Liver (tissue), 9 donors: ENCODE results near the gene ZDHHC20. TPM values are rescaled to one million over a fixed set of nuclear protein-coding genes. Genes with fewer than 3 reads are reported as not detected.

ENCODE experiments used
- DNase-seq: peaks from one replicate; pipeline ENCODE4 v3.0.0-alpha.2; 2017; ENCODE audit warnings: low spot score
- H3K27ac ChIP-seq, 2 donors: one replicate each; pipeline ENCODE4 v1.7.0; 2013; ENCODE audit warnings: inconsistent platforms in 2 of 2, low read length in 2 of 2, control low read depth in 1 of 2, low read depth in 1 of 2, mild to moderate bottlenecking in 1 of 2
- H3K27me3 ChIP-seq, 4 donors: one replicate each; pipeline versions ENCODE4 v1.6.1 to v1.7.0; 2013; ENCODE audit warnings: low read length in 3 of 4, inconsistent platforms in 1 of 4, mild to moderate bottlenecking in 1 of 4, moderate library complexity in 1 of 4; ENCODE audit not compliant: control insufficient read depth in 4 of 4, insufficient read depth in 4 of 4
- H3K36me3 ChIP-seq, 4 donors: one replicate each; pipeline versions ENCODE4 v1.6.1 to v1.7.0; 2013; ENCODE audit warnings: low read length in 3 of 4, mild to moderate bottlenecking in 3 of 4, low read depth in 1 of 4, moderate library complexity in 1 of 4; ENCODE audit not compliant: control insufficient read depth in 4 of 4, insufficient read depth in 3 of 4
- H3K4me1 ChIP-seq, 4 donors: one replicate each; pipeline versions ENCODE4 v1.6.1 to v1.7.0; 2013; ENCODE audit warnings: low read length in 3 of 4, mild to moderate bottlenecking in 3 of 4, moderate library complexity in 1 of 4; ENCODE audit not compliant: control insufficient read depth in 4 of 4, insufficient read depth in 4 of 4
- H3K4me3 ChIP-seq, 3 donors: one replicate each; pipeline versions ENCODE4 v1.6.1 to v1.7.0; 2013; ENCODE audit warnings: low read length in 3 of 3, control low read depth in 1 of 3, low read depth in 1 of 3, mild to moderate bottlenecking in 1 of 3
- H3K9ac ChIP-seq, 2 donors: one replicate each; pipeline ENCODE4 v1.7.0; 2013; ENCODE audit warnings: low read length in 2 of 2, mild to moderate bottlenecking in 2 of 2, moderate library complexity in 2 of 2, control low read depth in 1 of 2, low read depth in 1 of 2
- H3K9me3 ChIP-seq, 4 donors: one replicate each; pipeline versions ENCODE4 v1.6.1 to v1.7.0; 2013; ENCODE audit warnings: low read length in 3 of 4; ENCODE audit not compliant: control insufficient read depth in 4 of 4
- EGR1 ChIP-seq, 2 donors: IDR thresholded peaks; 2 replicates each; pipeline ENCODE4 v1.6.1; 2016 to 2018; ENCODE audit warnings: antibody characterized with exemption in 2 of 2, low read depth in 2 of 2
- FOXA2 ChIP-seq: IDR thresholded peaks from 2 replicates; pipeline ENCODE4 v1.6.1; 2016; ENCODE audit warnings: antibody characterized with exemption
- HNF4G ChIP-seq: IDR thresholded peaks from 2 replicates; pipeline ENCODE4 v1.6.1; 2016; ENCODE audit warnings: antibody characterized with exemption
- JUND ChIP-seq, 2 donors: IDR thresholded peaks; 2 replicates each; pipeline ENCODE4 v1.6.1; 2016; ENCODE audit warnings: antibody characterized with exemption in 2 of 2
- NR2F2 ChIP-seq: IDR thresholded peaks from 2 replicates; pipeline ENCODE4 v1.6.1; 2016; ENCODE audit warnings: antibody characterized with exemption
- RAD21 ChIP-seq, 2 donors: IDR thresholded peaks; 2 replicates each; pipeline ENCODE4 v1.6.1; 2016; ENCODE audit warnings: antibody characterized with exemption in 2 of 2, mild to moderate bottlenecking in 2 of 2
- RXRA ChIP-seq, 2 donors: IDR thresholded peaks; 2 replicates each; pipeline ENCODE4 v1.6.1; 2017 to 2018; ENCODE audit warnings: antibody characterized with exemption in 2 of 2, mild to moderate bottlenecking in 1 of 2
- SP1 ChIP-seq: IDR thresholded peaks from 2 replicates; pipeline ENCODE4 v1.6.1; 2018; ENCODE audit warnings: antibody characterized with exemption, mild to moderate bottlenecking
- TAF1 ChIP-seq: conservative IDR thresholded peaks from 2 replicates; pipeline ENCODE4 v1.6.1; 2016; ENCODE audit warnings: antibody characterized with exemption, mild to moderate bottlenecking
- YY1 ChIP-seq: IDR thresholded peaks from 2 replicates; pipeline ENCODE4 v1.6.1; 2016; ENCODE audit warnings: antibody characterized with exemption, mild to moderate bottlenecking
- WGBS: extraction: QIAGEN DNeasy Blood & Tissue Kit; methylation state at CpG from one replicate; pipeline ENCODE4 v1.1.7; 2013; 5-methylcytosine and 5-hydroxymethylcytosine counted together
- polyA plus RNA-seq, 2 donors: library from polyadenylated mRNA; stranded (reverse) in 1 of 2; unstranded in 1 of 2; fragments of 200-250 nt in 1 of 2; fragments of >200 nt in 1 of 2; fragmentation: Nextera tagmentation in 1 of 2; extraction: Ambion mirVana in 1 of 2; gene quantifications; one replicate each; pipeline versions ENCODE4 v1.2.1 to v1.2.3, GENCODE V29; 2013 to 2015
- total RNA-seq, 2 donors: library from RNA; depleted of rRNA; stranded (reverse); fragments of >200 nt; gene quantifications; one replicate each; pipeline ENCODE4 v1.2.3, GENCODE V29; 2014
- TF ChIP-seq, protein P1 (sequence below): fragments of 150-350 bp; IDR thresholded peaks from 2 replicates; pipeline ENCODE4 v1.5.1; 2017; ENCODE audit warnings: improper control_type of control experiment, low read depth, low read length; ENCODE audit not compliant: missing input control
- TF ChIP-seq, protein P2 (sequence below): IDR thresholded peaks from 2 replicates; pipeline ENCODE4 v1.6.1; 2016; ENCODE audit warnings: antibody characterized with exemption
- TF ChIP-seq, protein P3 (sequence below): IDR thresholded peaks from 2 replicates; pipeline ENCODE4 v1.6.1; 2016; ENCODE audit warnings: antibody characterized with exemption
- TF ChIP-seq, protein P4 (sequence below): IDR thresholded peaks from 2 replicates; pipeline ENCODE4 v1.6.1; 2016; ENCODE audit warnings: antibody characterized with exemption, mild to moderate bottlenecking
- donor health status: healthy.
- donor health status: healthy.
- donor health status: healthy.
- donor health status: healthy.
- donor health status: healthy.

Gene ZDHHC20
- total and polyA plus RNA-seq, 4 donors = 7.7 to 55.4 (median 18.6) TPM

DNA sequence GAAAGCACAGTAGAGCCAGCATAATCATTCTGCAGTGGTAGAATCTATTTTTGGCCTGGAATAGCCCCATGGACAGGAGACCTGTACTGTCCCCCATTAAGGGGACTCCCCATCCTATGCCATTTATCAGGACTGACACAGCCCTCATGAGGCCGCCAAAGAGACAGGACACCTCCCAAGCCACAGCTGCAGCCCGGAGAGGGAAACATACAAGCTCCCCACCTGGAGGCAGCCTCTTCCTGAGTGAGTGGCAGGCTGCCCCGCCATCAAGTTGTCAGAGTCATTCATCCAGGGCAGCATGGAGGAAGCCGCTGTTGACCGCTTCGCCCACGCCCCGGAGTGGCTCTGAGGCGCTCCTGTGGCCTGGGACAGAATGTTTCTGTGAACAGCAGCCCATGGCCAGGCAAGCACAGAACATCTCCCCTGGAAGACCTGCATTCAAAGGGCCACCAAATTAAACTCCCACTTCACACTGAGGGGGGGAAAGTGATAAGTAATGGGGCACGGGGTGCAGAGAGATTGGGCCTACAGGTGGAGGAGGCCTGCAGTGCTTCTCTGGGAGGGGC lies 111.3 kb downstream of the ZDHHC20 start:
- H3K27me3 ChIP-seq = no peaks in the 10 kb centered on the region
- 88% methylated on average over 10 of the region's 10 CpGs for WGBS

DNA sequence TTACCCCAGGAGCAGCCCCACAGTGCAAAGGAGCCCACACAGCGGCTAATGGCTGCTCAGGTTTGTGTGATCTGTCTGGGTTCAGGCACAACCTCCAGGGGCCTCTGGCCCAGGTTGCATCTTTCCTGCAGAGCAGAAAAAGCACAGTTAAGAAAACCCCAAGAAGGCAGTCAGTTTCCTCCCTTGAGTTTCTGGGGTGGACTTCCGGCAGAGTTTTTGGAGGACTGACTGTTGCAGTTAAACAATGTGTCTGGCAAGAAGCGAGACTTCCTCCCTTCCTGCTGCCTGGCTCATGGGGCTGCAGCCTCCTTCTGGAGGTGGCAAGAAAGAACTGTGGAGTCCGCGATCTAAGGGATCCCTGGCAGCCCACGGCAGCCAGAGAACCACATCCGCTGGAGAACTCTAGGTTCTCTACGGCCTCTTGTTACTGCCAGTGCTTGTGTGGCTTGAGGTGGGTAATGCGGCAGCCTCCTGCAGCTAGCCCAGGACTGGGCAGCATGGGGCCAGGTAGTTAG lies 114.4 kb downstream of the ZDHHC20 start:
- H3K9ac ChIP-seq = no peak overlapping the region
- H3K4me1 ChIP-seq = no peaks in the 10 kb centered on the region
- H3K27ac ChIP-seq = no peak overlapping the region
- no peaks in the 10 kb centered on the region for H3K27me3 ChIP-seq
- 76% methylated on average over 9 of the region's 9 CpGs for WGBS
- DNase-seq = no peak
- H3K36me3 ChIP-seq = no peaks in the 10 kb centered on the region
- no peaks in the 10 kb centered on the region for H3K9me3 ChIP-seq
- no peak overlapping the region for H3K4me3 ChIP-seq
- TF ChIP-seq RXRA (IDR thresholded peaks at IDR 0.05) = no peak
- TF ChIP-seq, protein P1, sequence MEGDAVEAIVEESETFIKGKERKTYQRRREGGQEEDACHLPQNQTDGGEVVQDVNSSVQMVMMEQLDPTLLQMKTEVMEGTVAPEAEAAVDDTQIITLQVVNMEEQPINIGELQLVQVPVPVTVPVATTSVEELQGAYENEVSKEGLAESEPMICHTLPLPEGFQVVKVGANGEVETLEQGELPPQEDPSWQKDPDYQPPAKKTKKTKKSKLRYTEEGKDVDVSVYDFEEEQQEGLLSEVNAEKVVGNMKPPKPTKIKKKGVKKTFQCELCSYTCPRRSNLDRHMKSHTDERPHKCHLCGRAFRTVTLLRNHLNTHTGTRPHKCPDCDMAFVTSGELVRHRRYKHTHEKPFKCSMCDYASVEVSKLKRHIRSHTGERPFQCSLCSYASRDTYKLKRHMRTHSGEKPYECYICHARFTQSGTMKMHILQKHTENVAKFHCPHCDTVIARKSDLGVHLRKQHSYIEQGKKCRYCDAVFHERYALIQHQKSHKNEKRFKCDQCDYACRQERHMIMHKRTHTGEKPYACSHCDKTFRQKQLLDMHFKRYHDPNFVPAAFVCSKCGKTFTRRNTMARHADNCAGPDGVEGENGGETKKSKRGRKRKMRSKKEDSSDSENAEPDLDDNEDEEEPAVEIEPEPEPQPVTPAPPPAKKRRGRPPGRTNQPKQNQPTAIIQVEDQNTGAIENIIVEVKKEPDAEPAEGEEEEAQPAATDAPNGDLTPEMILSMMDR = no peak
- TF ChIP-seq SP1 = no peak
- TF ChIP-seq NR2F2 = no peak
- no peak for TF ChIP-seq YY1
- TF ChIP-seq, protein P2, sequence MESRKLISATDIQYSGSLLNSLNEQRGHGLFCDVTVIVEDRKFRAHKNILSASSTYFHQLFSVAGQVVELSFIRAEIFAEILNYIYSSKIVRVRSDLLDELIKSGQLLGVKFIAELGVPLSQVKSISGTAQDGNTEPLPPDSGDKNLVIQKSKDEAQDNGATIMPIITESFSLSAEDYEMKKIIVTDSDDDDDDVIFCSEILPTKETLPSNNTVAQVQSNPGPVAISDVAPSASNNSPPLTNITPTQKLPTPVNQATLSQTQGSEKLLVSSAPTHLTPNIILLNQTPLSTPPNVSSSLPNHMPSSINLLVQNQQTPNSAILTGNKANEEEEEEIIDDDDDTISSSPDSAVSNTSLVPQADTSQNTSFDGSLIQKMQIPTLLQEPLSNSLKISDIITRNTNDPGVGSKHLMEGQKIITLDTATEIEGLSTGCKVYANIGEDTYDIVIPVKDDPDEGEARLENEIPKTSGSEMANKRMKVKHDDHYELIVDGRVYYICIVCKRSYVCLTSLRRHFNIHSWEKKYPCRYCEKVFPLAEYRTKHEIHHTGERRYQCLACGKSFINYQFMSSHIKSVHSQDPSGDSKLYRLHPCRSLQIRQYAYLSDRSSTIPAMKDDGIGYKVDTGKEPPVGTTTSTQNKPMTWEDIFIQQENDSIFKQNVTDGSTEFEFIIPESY = no peak
- TF ChIP-seq EGR1 (IDR thresholded peaks at IDR 0.05; ENCODE audit: low read depth in 2 of 2) = no peak
- TF ChIP-seq, protein P3, sequence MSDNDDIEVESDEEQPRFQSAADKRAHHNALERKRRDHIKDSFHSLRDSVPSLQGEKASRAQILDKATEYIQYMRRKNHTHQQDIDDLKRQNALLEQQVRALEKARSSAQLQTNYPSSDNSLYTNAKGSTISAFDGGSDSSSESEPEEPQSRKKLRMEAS = no peak
- TF ChIP-seq TAF1 = no peak
- TF ChIP-seq, protein P4, sequence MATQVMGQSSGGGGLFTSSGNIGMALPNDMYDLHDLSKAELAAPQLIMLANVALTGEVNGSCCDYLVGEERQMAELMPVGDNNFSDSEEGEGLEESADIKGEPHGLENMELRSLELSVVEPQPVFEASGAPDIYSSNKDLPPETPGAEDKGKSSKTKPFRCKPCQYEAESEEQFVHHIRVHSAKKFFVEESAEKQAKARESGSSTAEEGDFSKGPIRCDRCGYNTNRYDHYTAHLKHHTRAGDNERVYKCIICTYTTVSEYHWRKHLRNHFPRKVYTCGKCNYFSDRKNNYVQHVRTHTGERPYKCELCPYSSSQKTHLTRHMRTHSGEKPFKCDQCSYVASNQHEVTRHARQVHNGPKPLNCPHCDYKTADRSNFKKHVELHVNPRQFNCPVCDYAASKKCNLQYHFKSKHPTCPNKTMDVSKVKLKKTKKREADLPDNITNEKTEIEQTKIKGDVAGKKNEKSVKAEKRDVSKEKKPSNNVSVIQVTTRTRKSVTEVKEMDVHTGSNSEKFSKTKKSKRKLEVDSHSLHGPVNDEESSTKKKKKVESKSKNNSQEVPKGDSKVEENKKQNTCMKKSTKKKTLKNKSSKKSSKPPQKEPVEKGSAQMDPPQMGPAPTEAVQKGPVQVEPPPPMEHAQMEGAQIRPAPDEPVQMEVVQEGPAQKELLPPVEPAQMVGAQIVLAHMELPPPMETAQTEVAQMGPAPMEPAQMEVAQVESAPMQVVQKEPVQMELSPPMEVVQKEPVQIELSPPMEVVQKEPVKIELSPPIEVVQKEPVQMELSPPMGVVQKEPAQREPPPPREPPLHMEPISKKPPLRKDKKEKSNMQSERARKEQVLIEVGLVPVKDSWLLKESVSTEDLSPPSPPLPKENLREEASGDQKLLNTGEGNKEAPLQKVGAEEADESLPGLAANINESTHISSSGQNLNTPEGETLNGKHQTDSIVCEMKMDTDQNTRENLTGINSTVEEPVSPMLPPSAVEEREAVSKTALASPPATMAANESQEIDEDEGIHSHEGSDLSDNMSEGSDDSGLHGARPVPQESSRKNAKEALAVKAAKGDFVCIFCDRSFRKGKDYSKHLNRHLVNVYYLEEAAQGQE = no peak
- no peak for TF ChIP-seq JUND (IDR thresholded peaks at IDR 0.05)
- no peak for TF ChIP-seq FOXA2
- TF ChIP-seq HNF4G = no peak
- no peak for TF ChIP-seq RAD21 (IDR thresholded peaks at IDR 0.05)

More for the DNA sequence above, 111.3 kb downstream of the ZDHHC20 start:
- no peaks in the 10 kb centered on the region for H3K9me3 ChIP-seq
- H3K4me1 ChIP-seq = no peaks in the 10 kb centered on the region
- DNase-seq = no peak
- H3K27ac ChIP-seq = no peak overlapping the region
- no peak for TF ChIP-seq YY1
- H3K9ac ChIP-seq = no peak overlapping the region
- H3K36me3 ChIP-seq = no peaks in the 10 kb centered on the region
- H3K4me3 ChIP-seq = no peak overlapping the region
